CD4-positive, alpha-beta T cell (primary cell): Measurements from ENCODE around the gene MTG2. TPM values are rescaled to one million over a fixed set of nuclear protein-coding genes. Genes with fewer than 3 reads are reported as not detected.

Source experiments
- ATAC-seq: fragments of 200-7000 bp; cut with Tn5 transposase; one replicate; pipeline ENCODE4 v1.10.0; 2022; ENCODE audit warnings: mild to moderate bottlenecking; ENCODE audit not compliant: poor library complexity
- CTCF ChIA-PET: fragments of 350-600 bp; sonication (Branson Sonifier 250); formaldehyde crosslinking; loops from one replicate; lab custom pipeline; 2021; ENCODE audit warnings: antibody characterized with exemption, inconsistent platforms; lab: Charles Lee
- POLR2A ChIA-PET: fragments of 350-600 bp; sonication (Branson Sonifier 250); formaldehyde crosslinking; loops from one replicate; lab custom pipeline; 2021; ENCODE audit warnings: antibody characterized with exemption, inconsistent platforms; lab: Charles Lee
- DNase-seq, 14 experiments: peaks; one replicate each; pipeline ENCODE4 v3.0.0-alpha.2; 2013 to 2020; ENCODE audit warnings: mixed read lengths in 2 of 14
- H3K27ac ChIP-seq, 2 donors: one replicate each; pipeline versions ENCODE4 v1.5.1 to v1.7.0; 2013; ENCODE audit warnings: low read length in 2 of 2, low read depth in 1 of 2, mild to moderate bottlenecking in 1 of 2
- H3K27me3 ChIP-seq, 2 experiments: 1 replicate in 1 of 2; 2 replicates in 1 of 2; pipeline versions ENCODE4 v1.6.1 to v1.7.0; 2013; ENCODE audit warnings: low read length in 2 of 2, control low read depth in 1 of 2, mild to moderate bottlenecking in 1 of 2, moderate library complexity in 1 of 2; ENCODE audit not compliant: insufficient read depth in 2 of 2, control insufficient read depth in 1 of 2
- H3K36me3 ChIP-seq: one replicate; pipeline ENCODE4 v1.6.1; 2013; ENCODE audit warnings: low read length, control low read depth; ENCODE audit not compliant: insufficient read depth
- H3K4me1 ChIP-seq: one replicate; pipeline ENCODE4 v1.6.1; 2013; ENCODE audit warnings: low read length, control low read depth; ENCODE audit not compliant: insufficient read depth
- H3K4me3 ChIP-seq: one replicate; pipeline ENCODE4 v1.5.1; 2013; ENCODE audit warnings: mild to moderate bottlenecking, low read length, moderate library complexity
- H3K9me3 ChIP-seq, 2 experiments: 1 replicate in 1 of 2; 2 replicates in 1 of 2; pipeline versions ENCODE4 v1.6.1 to v1.7.0; 2013; ENCODE audit warnings: low read length in 2 of 2, mild to moderate bottlenecking in 2 of 2, control low read depth in 1 of 2, moderate library complexity in 1 of 2; ENCODE audit not compliant: control insufficient read depth in 1 of 2, insufficient read depth in 1 of 2
- H3K27ac Mint-ChIP-seq: one replicate; pipeline ENCODE4 v1.8.0; 2020; ENCODE audit warnings: mixed read lengths
- H3K27me3 Mint-ChIP-seq: one replicate; pipeline ENCODE4 v1.8.0; 2021; ENCODE audit warnings: mixed read lengths
- H3K36me3 Mint-ChIP-seq: one replicate; pipeline ENCODE4 v1.8.0; 2021; ENCODE audit warnings: low read depth, mixed read lengths
- H3K4me1 Mint-ChIP-seq: one replicate; pipeline ENCODE4 v1.8.0; 2021; ENCODE audit warnings: low read depth, mixed read lengths
- H3K4me3 Mint-ChIP-seq: one replicate; pipeline ENCODE4 v1.8.0; 2020; ENCODE audit warnings: mild to moderate bottlenecking, mixed read lengths
- H3K9me3 Mint-ChIP-seq: one replicate; pipeline ENCODE4 v1.8.0; 2020; ENCODE audit warnings: mixed read lengths
- CTCF ChIP-seq: fragments of 200-600 bp; IDR thresholded peaks from one replicate; pipeline ENCODE4 v1.8.0; 2022; ENCODE audit warnings: antibody characterized with exemption, mild to moderate bottlenecking
- intact Hi-C, 2 experiments: fragments of 100-400 bp; cut with DNase I in 1 of 2; cut with micrococcal nuclease in 1 of 2; formaldehyde crosslinking; loops; one replicate each; pipeline versions ENCODE4 v1.15.1 to v1.9.0; 2023 to 2025; cut with DNase I, micrococcal nuclease
- total RNA-seq, 174 experiments: library from RNA in 2 of 174; stranded (reverse) in 2 of 174; gene quantifications; one replicate each; pipeline ENCODE4 v1.2.3 and lab custom pipeline; 2021 to 2026

MTG2 gene
- total RNA-seq, 2 experiments from 2014 or later = 9.5 to 9.9 TPM

GRCh38 chr20:62201173-62202082 lies 18.6 kb downstream of the MTG2 start:
- Mint-ChIP-seq H3K4me3 (no peak overlapping the region), H3K27me3 (no peaks in the 10 kb centered on the region), H3K4me1 (no peaks in the 10 kb centered on the region), H3K27ac (no peak overlapping the region), H3K36me3 (peaks cover 46% of the 10 kb centered on the region), H3K9me3 (no peaks in the 10 kb centered on the region)
- no peaks in the 10 kb centered on the region for H3K9me3 ChIP-seq
- no peak for TF ChIP-seq CTCF
- H3K4me1 ChIP-seq = no peaks in the 10 kb centered on the region
- no peak for ATAC-seq
- POLR2A ChIA-PET = no interaction called here
- DNase-seq = no peak
- H3K27me3 ChIP-seq = no peaks in the 10 kb centered on the region
- no peak overlapping the region for H3K27ac ChIP-seq
- H3K36me3 ChIP-seq = peaks cover 45% of the 10 kb centered on the region
- CTCF ChIA-PET = no interaction called here
- intact Hi-C loops = no loop called here
- H3K4me3 ChIP-seq = no peak overlapping the region

DNA sequence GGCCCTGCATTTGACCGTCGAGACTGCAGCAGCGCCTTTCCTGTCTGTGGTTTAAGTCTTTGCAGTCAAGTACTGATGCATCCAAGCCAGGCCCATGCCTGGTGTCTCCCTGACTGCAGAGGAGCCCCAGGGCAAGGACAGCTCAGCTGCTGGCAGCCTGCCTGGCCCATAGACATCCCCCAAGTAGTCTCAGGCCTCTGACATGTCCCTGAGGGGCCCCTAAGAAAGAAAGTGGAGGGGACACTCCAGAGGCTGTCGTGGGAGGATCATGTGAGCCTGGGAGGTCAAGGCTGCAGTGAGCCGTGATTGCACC lies 19.2 kb downstream of the MTG2 start:
- ChIA-PET POLR2A (no interaction called here), CTCF (no interaction called here)
- no peak overlapping the region for H3K4me3 ChIP-seq
- no peaks in the 10 kb centered on the region for H3K9me3 ChIP-seq
- H3K4me1 Mint-ChIP-seq = no peaks in the 10 kb centered on the region
- TF ChIP-seq CTCF = no peak
- H3K27ac Mint-ChIP-seq = no peak overlapping the region
- peaks cover 45% of the 10 kb centered on the region for H3K36me3 ChIP-seq
- H3K36me3 Mint-ChIP-seq = peaks cover 46% of the 10 kb centered on the region
- DNase-seq (no peak), ATAC-seq (no peak)
- H3K27ac ChIP-seq = no peak overlapping the region
- intact Hi-C loops = no loop called here
- no peaks in the 10 kb centered on the region for H3K4me1 ChIP-seq
- no peak overlapping the region for H3K4me3 Mint-ChIP-seq
- H3K9me3 Mint-ChIP-seq = no peaks in the 10 kb centered on the region
- no peaks in the 10 kb centered on the region for H3K27me3 ChIP-seq
- no peaks in the 10 kb centered on the region for H3K27me3 Mint-ChIP-seq

DNA sequence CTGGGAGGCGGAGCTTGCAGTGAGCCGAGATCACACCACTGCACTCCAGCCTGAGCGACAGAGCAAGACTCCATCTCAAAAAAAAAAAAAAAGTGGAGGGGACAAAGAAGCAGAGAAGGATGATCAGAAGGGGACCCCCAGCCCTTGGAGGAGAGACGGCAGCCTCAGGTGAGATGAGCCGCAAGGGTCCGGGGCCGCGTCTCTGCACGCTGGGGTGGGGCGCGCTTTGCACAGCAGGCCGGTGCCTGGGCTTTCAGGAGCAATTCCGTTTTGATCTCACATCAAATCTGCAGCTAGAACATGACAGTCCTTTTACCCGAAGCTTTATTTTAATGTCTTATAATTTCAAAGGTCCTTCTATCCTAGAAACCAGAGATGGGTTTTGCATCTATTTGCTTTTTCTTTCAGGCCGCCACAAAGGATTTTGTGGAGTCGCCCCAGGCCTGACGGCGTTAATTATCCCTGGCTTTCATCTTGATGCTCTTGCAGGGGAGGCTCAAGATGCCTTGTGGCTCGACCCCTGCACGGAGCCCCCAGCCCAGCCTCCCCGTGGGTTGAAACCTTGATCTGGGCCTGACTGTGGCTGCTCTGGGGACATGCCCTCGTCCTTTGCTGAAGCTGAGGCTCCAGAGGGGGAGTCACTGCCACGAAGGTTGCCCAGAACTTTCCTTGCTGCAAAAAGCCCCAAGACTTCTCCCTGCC lies 20.0 kb downstream of the MTG2 start:
- intact Hi-C loops = no loop called here
- no peaks in the 10 kb centered on the region for H3K9me3 ChIP-seq
- ChIA-PET CTCF (no interaction called here), POLR2A (no interaction called here)
- Mint-ChIP-seq H3K9me3 (no peaks in the 10 kb centered on the region), H3K36me3 (peaks cover 46% of the 10 kb centered on the region), H3K27me3 (no peaks in the 10 kb centered on the region), H3K27ac (no peak overlapping the region), H3K4me3 (no peak overlapping the region), H3K4me1 (no peaks in the 10 kb centered on the region)
- H3K27me3 ChIP-seq = no peaks in the 10 kb centered on the region
- no peak overlapping the region for H3K27ac ChIP-seq
- no peaks in the 10 kb centered on the region for H3K4me1 ChIP-seq
- TF ChIP-seq CTCF = no peak
- DNase-seq = no peak
- no peak for ATAC-seq
- peaks cover 39% of the 10 kb centered on the region for H3K36me3 ChIP-seq
- H3K4me3 ChIP-seq = no peak overlapping the region
